ENCODE results near the gene CROCC2.

DNA sequence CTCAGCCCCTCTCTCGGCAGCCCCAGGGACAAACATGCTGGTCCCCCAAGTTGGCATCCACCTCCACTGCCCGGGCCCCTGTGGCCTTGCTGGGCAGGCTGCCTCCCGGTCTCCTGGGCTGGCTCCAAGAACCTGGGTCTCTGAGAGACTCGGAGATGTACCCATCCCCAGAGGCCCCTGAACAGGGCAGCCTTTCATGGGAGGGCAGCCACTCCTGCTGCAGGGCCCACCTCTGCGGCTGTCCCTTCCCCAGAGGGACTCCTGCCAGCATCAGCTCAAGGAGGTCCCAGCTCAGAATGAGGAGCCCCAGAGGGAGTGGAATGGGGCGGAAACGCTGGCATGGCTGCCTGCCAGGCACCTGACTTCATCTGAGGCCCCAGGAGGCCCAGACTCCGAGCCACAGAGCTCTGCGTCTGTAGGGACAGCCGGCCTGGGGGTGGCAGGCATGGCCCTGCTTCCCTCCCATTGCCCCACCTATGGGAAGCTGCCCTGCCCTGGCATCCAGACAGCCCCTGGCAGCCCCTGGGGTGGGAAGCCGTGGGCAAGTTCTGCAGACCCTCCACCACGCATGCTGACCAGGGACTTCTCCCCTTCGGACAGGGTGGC lies 857 bp upstream of the CROCC2 start:
- TF ChIP-seq, protein P1, sequence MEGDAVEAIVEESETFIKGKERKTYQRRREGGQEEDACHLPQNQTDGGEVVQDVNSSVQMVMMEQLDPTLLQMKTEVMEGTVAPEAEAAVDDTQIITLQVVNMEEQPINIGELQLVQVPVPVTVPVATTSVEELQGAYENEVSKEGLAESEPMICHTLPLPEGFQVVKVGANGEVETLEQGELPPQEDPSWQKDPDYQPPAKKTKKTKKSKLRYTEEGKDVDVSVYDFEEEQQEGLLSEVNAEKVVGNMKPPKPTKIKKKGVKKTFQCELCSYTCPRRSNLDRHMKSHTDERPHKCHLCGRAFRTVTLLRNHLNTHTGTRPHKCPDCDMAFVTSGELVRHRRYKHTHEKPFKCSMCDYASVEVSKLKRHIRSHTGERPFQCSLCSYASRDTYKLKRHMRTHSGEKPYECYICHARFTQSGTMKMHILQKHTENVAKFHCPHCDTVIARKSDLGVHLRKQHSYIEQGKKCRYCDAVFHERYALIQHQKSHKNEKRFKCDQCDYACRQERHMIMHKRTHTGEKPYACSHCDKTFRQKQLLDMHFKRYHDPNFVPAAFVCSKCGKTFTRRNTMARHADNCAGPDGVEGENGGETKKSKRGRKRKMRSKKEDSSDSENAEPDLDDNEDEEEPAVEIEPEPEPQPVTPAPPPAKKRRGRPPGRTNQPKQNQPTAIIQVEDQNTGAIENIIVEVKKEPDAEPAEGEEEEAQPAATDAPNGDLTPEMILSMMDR (IDR thresholded peaks at IDR 0.05) = no peak
- no peak for TF ChIP-seq POLR2AphosphoS5 (IDR thresholded peaks at IDR 0.05)
- TF ChIP-seq POLR2A (IDR thresholded peaks at IDR 0.05) = no peak

Data from sigmoid colon (tissue), 4 donors.